ENCODE data around the gene SLC5A10.
"Not testable (repeated sequence)": the region's sequence is repeated elsewhere in the genome, so short reads cannot be mapped to it uniquely, and the experiment has no call there.

DNA sequence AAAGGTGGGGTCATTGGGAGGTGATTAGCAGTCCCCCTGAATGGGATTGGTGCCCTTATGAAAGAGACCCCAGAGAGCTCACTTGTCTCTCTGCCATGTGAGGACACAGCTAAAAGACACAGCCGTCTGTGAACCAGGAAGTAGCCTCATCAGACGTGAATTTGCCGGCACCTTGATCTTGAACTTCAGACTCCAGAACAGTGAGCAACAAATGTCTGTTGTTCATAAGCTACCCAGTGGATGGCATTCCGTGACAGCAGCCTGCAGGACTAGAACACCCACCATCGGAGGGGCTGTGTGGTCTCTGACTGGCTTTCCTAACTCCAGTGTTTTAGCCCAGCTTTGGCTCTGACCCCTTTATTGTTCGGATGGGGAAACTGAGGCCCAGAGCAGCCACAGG lies 85.6 kb downstream of the SLC5A10 start:
- TF ChIP-seq, protein P1, sequence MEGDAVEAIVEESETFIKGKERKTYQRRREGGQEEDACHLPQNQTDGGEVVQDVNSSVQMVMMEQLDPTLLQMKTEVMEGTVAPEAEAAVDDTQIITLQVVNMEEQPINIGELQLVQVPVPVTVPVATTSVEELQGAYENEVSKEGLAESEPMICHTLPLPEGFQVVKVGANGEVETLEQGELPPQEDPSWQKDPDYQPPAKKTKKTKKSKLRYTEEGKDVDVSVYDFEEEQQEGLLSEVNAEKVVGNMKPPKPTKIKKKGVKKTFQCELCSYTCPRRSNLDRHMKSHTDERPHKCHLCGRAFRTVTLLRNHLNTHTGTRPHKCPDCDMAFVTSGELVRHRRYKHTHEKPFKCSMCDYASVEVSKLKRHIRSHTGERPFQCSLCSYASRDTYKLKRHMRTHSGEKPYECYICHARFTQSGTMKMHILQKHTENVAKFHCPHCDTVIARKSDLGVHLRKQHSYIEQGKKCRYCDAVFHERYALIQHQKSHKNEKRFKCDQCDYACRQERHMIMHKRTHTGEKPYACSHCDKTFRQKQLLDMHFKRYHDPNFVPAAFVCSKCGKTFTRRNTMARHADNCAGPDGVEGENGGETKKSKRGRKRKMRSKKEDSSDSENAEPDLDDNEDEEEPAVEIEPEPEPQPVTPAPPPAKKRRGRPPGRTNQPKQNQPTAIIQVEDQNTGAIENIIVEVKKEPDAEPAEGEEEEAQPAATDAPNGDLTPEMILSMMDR (optimal IDR thresholded peaks at IDR 0.05 in 1 of 3, IDR thresholded peaks at IDR 0.05 in 1 of 3, conservative IDR thresholded peaks at IDR 0.05 in 1 of 3; ENCODE audit: extremely low read depth in 1 of 3, insufficient read depth in 2 of 3, low read length in 3 of 3): not testable (repeated sequence)
- not testable (repeated sequence) for TF ChIP-seq EZH2 (IDR thresholded peaks at IDR 0.05; ENCODE audit: low read length)

All from keratinocyte (primary cell).